GM18505 (cell line): ENCODE data around the gene SERTAD4.

Experiments
- ATAC-seq: cut with Tn5 transposase; IDR thresholded peaks from one replicate; pipeline ENCODE4 v1.9.1; 2021; ENCODE audit not compliant: unreplicated experiment
- POLR2A ChIP-seq: IDR thresholded peaks from 4 replicates; pipeline ENCODE4 v1.6.1; 2011; ENCODE audit warnings: borderline replicate concordance; ENCODE audit not compliant: insufficient read depth, insufficient read length; ENCODE audit errors: extremely low read depth

Gene SERTAD4

DNA sequence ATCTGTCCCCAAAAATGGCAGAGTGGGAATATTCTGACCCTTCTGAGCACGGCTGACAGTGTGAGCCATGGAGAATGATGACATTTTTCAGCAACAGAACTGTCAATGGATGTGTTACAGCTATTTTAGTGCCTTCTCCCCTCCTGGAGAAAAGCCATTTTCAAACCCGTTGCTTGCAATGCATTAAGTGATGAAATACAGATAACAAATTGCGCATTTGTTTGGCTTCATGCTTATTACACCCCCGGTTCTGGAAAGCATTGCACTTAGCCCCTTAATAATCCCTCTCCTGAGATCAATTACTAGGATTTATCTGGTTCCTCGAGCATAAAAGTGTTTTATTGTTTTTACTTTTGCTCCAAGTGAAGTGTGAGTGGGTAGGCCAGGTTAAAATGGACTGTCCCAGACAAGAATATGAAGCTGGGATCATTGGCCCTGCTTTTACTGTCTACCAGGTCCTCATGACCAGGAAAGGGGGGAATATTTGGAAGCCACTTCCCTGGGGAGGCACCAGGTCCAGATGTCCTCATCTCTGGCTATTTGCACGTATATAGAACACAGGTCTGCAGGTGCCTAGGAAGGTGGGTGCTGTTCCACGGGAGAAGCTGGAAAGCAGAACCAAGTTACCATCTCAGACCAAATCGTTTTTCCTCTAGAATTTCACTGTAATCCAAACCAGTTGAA lies 58.6 kb downstream of the SERTAD4 start:
- ATAC-seq: no peak
- no peak for TF ChIP-seq POLR2A

DNA sequence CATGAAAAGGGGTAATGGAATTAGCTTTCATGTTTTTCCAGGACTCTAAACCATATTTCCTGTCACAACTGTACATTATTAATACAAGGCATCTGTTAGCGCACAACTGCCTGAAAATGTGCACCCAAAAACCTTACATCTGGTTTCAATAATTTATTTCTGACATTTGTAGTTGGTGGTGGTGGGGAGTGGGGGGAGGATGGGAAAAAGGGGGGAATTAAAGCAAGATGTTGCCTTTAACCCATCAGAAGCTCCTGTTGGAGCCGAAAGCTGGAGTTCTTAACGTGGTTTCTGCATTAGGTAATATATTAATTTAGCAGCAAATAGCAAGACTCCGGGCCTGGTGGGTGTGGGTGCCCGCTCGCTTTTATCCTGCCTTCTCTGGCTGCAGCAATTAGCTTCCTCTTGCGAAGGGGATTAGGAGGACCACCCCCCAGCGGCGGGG lies 59.2 kb downstream of the SERTAD4 start:
- no peak for TF ChIP-seq POLR2A

DNA sequence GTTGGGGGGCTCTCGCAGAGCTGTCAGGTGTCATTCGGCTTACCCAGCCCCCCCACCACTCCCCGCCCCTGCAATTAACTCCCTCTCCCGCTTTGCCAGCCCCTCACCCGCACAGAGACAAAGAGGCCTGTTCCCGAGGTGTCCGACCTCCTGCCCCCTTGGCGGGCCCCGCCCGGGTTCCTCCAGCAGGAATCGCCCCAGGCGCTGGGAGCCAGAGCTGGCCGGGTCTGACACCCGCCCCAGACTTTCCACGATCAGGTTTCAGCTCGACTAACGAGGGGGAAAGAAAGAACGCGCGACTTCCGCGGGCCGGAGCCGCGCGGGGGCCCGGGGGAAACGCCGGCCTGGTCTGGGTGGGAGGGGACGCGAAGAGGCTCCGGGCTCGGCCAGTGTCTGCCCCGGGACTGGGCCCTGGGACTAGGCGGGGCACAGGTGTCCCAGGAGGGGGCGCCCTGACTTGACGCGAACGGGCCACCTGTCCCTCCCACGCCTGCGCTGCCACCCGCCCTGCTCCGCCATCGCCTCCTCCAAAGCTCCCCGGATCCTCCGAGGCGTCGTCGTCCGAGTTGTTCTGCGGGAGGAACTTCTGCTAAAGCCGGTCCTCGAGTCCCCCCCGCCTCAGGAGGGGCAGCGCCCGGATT lies 59.8 kb downstream of the SERTAD4 start:
- no peak for TF ChIP-seq POLR2A

More for the DNA sequence above, 59.2 kb downstream of the SERTAD4 start:
- no peak for ATAC-seq

DNA sequence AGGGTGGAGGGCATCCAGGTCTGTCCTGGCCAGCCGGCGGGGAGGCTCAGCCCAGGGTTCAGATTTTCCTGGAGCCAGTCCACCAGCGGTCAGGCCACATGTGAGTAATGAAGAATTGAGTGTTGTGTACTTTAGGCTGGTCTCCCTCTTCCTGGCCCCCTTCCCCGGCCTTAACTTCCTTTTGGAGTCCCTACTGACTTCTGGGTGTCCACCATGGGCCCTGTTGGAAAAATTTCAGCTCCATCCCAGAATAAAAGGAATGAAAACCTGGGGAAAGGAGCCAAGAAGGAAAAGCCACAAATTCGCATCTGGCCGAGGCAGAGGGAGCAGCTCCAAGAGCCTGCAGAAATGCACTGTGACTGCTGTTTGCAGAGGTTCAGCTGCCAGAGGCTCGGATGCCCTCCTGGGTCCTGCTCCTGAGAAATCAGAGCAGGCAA lies 60.6 kb downstream of the SERTAD4 start:
- no peak for TF ChIP-seq POLR2A
- no peak for ATAC-seq

More for the DNA sequence above, 59.8 kb downstream of the SERTAD4 start:
- ATAC-seq: peak; percentile 68

DNA sequence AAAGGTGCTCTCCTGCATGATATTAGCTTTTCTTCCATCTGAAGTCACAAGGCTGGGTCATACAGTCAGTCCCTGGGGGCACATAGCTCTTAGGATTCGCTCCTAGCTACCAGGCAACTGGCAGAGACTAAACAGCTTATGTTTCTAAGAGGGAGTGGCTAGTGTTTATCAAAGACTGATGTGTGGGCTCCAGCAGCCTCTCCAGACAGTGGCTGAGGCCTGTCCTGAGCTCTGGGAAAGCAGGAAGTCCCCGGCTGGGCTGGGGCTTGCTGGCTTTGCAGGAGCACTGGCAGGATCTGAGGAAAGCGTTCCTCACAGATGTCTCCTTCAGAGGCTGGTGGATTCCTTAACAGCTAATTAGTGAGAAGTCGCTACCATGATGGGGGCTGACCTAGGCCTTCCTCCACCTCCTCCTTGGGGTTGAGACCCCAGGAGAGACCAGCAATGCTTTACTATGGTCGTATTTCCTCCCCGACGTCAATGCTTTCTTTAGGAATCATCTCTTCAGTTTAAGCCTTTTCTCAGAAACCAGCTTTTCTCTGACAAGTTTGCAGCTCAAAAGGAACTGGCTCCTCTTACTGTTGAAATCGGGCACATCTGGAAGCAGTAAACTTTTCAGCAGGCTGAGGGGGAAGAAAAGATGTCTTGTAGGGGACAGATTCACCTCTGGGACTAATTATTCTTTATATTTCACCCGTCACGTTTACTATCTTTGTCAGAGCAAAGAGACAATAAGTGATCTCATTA lies 62.6 kb downstream of the SERTAD4 start:
- no peak for ATAC-seq
- no peak for TF ChIP-seq POLR2A
